GM10266 (cell line): ENCODE data around the gene CHST11.
A peak's percentile ranks its signal among the peaks of the same experiment; 100 is the strongest.

Source experiments
- DNase-seq: peaks from one replicate; pipeline ENCODE4 v3.0.0; 2012; ENCODE audit errors: extremely low spot score
- CTCF ChIP-seq: IDR thresholded peaks from 2 replicates; pipeline ENCODE4 v1.5.1; 2012; ENCODE audit warnings: mild to moderate bottlenecking, low read depth; ENCODE audit not compliant: control insufficient read depth, insufficient read depth; ENCODE audit errors: missing control alignments

Gene CHST11

GRCh38 chr12:104427547-104427938 is 29.2 kb upstream of the CHST11 start:
- DNase-seq: peak; percentile 26
- TF ChIP-seq CTCF: no peak

GRCh38 chr12:104433061-104433460 is 23.7 kb upstream of the CHST11 start:
- DNase-seq: no peak

GRCh38 chr12:104434129-104434528 is 22.6 kb upstream of the CHST11 start:
- DNase-seq: no peak
- no peak for TF ChIP-seq CTCF

More at GRCh38 chr12:104433061-104433460, 23.7 kb upstream of the CHST11 start:
- no peak for TF ChIP-seq CTCF

GRCh38 chr12:104435175-104435574 is 21.6 kb upstream of the CHST11 start:
- DNase-seq: no peak
- no peak for TF ChIP-seq CTCF

- no peak for TF ChIP-seq CTCF
- no peak for DNase-seq
Measured at GRCh38 chr12:104435765-104436164, 21.0 kb upstream of the CHST11 start.

- DNase-seq: no peak
- no peak for TF ChIP-seq CTCF
Measured at GRCh38 chr12:104436790-104437189, 20.0 kb upstream of the CHST11 start.

- TF ChIP-seq CTCF: no peak
- no peak for DNase-seq
Measured at GRCh38 chr12:104438134-104438533, 18.6 kb upstream of the CHST11 start.
